Memory B cell (primary cell): ENCODE data around the gene ARL10.

Source experiments
- ATAC-seq: fragments of 150-1000 bp; cut with Tn5 transposase; 2 replicates; pipeline ENCODE4 v1.10.0; 2021; ENCODE audit warnings: low read depth, mild to moderate bottlenecking, moderate library complexity
- DNase-seq, 2 donors: peaks; one replicate each; pipeline ENCODE4 v3.0.0; 2022; ENCODE audit warnings: low spot score in 2 of 2
- H3K27ac Mint-ChIP-seq: one replicate; pipeline ENCODE4 v1.8.0; 2022; ENCODE audit warnings: mild to moderate bottlenecking, moderate library complexity, mixed read lengths
- H3K27me3 Mint-ChIP-seq: one replicate; pipeline ENCODE4 v1.8.0; 2022; ENCODE audit warnings: mixed read lengths
- H3K36me3 Mint-ChIP-seq: one replicate; pipeline ENCODE4 v1.8.0; 2022; ENCODE audit warnings: mild to moderate bottlenecking, mixed read lengths
- H3K4me1 Mint-ChIP-seq: one replicate; pipeline ENCODE4 v1.8.0; 2022; ENCODE audit warnings: mixed read lengths
- H3K4me3 Mint-ChIP-seq: one replicate; pipeline ENCODE4 v1.8.0; 2022; ENCODE audit warnings: mild to moderate bottlenecking, moderate library complexity, mixed read lengths
- H3K9me3 Mint-ChIP-seq: one replicate; pipeline ENCODE4 v1.8.0; 2022; ENCODE audit warnings: mixed read lengths

ARL10 gene

DNA sequence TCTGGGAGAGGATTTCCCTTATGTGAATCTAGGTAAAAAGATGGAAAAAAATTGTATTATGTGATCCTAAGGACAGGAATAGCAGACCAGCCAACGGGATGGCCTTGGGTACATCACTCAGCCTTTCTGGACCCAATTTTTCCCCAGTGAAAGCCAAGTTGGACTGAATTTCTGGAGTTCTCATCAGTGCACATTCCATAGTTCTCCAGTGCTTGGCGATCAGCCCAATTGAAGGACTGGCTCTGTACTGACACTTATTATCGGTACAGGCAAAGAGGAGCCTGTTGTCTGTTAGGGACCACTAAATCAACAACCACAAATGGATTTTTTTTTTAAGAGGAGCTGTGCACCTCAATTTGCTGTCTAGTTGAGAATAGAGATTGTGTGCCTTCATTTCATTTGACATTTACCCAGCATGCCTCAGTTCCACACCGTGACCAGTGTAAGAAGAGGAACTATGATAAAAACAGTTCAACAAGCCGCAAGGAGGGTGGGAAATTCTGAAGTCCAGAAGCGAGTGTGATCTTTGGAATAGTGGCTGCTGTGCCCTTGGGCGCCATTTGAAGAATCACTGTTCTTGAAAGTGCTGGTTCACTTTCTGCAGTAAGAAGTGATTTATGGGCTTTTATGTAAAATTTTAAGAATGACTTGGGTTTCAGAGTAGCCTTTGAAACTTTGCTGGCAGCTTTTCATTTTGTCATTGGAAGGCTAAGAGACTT lies 8.0 kb downstream of the ARL10 start:
- Mint-ChIP-seq H3K27ac (no peak overlapping the region), H3K27me3 (no peaks in the 10 kb centered on the region), H3K4me1 (peaks cover 4% of the 10 kb centered on the region), H3K9me3 (no peaks in the 10 kb centered on the region), H3K4me3 (no peak overlapping the region), H3K36me3 (peaks cover 3% of the 10 kb centered on the region)
- DNase-seq, result no peak
- peak; percentile 98 for ATAC-seq

DNA sequence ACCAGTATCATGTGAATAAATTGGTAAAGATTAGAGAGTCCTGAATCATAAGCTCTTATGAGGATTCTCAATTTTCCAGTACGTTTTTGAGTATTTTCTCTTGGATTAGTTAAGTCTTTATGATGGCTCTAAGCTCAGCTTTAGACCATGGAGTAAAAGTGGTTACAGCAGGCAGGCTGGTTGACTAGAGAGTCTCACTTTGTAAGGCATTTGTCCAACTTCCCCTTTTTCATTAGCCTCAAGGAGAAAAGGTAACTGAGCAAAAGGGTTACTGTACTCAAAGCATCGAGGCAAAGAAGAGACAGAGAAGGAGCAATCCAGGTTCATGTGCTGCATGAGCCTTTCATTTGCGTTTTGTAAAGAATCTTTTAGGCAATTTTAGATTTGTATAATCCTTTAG lies 14.6 kb downstream of the ARL10 start:
- Mint-ChIP-seq H3K4me1 (peaks cover 4% of the 10 kb centered on the region), H3K27ac (peak overlapping the region; percentile 74), H3K36me3 (peaks cover 6% of the 10 kb centered on the region), H3K4me3 (no peak overlapping the region), H3K9me3 (no peaks in the 10 kb centered on the region), H3K27me3 (no peaks in the 10 kb centered on the region)
- DNase-seq (no peak), ATAC-seq (peak; percentile 79)

DNA sequence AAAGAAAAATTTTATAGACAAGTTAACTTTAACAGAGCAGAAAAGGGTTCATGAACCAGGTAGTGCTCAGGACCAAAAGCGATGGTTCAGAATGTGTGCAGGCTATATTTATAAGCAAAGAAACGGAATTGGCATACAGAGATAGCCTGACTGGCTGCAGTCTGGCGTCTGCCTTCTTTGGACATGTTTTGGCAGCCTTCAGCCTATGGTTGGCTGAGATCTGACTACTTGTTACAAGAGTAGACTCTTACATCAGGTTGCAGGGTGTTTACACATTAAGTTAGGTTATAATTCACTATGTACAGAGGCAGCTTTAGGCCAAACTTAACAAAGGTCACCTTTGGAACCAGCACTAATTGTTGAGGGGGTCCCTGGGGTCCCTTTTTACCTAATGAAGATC lies 16.1 kb downstream of the ARL10 start:
- DNase-seq (no peak), ATAC-seq (no peak)
- Mint-ChIP-seq H3K27ac (no peak overlapping the region), H3K4me3 (no peak overlapping the region), H3K36me3 (peaks cover 10% of the 10 kb centered on the region), H3K4me1 (peaks cover 6% of the 10 kb centered on the region), H3K27me3 (no peaks in the 10 kb centered on the region), H3K9me3 (no peaks in the 10 kb centered on the region)

- Mint-ChIP-seq H3K27ac (no peak overlapping the region), H3K4me3 (no peak overlapping the region), H3K36me3 (peaks cover 10% of the 10 kb centered on the region), H3K4me1 (peaks cover 10% of the 10 kb centered on the region), H3K27me3 (no peaks in the 10 kb centered on the region), H3K9me3 (no peaks in the 10 kb centered on the region)
- no peak for DNase-seq
- ATAC-seq, result no peak
Measured at GRCh38 chr5:176381979-176382378, 16.7 kb downstream of the ARL10 start.

DNA sequence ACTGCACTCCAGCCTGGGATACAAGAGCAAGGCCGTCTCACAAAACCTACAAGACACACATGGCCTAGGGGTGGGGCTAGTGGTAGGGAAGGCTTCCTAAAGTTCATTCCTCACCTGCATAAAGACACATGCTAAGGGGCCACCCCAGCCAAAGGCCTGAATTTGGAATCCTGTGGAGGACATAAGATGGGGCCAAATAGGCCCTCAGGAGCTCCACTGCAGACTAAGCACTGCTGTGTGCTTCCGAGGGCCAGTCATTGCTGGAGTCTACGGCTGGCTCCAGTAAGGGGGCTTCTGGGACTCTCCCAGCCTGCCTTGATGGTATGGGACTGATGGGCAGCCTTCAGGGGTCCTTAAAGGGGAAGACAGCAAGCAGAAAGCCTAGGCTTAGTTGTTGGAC lies 17.4 kb downstream of the ARL10 start:
- peaks cover 14% of the 10 kb centered on the region for H3K4me1 Mint-ChIP-seq
- ATAC-seq (no peak), DNase-seq (no peak)
- H3K27ac Mint-ChIP-seq, result no peak overlapping the region
- H3K27me3 Mint-ChIP-seq, result no peaks in the 10 kb centered on the region
- no peaks in the 10 kb centered on the region for H3K9me3 Mint-ChIP-seq
- peaks cover 10% of the 10 kb centered on the region for H3K36me3 Mint-ChIP-seq
- no peak overlapping the region for H3K4me3 Mint-ChIP-seq

DNA sequence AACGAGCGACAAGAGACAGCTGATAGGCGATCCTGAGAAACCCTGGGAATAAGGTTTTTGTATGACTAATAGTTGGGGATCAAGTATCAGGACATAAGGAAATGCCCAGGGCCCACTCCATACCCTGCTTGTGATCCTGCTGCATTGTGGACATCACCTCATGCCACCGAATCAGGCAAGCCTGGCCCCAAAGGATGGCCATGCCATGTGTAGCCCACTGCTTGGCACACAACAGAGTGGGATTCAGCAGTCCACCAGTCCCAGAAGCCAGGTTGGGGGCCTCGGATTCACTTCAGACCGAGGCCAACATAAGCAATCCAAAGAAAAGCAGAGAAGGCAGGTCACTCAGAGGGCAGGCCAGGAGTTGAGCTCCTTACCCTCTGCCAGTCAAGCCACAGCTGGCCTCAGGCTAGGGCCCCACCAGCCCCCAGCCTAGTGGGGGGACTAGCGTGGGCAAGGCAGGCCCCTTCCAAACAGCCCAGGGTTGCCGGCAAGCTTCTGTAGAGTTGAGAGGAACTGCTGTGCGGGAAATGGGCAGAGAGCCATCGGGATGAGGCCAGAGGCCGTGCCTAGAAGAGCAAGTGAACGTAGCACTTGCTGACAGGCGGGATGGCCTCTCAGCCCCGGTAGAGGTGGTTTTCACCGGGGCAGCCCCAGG lies 18.1 kb downstream of the ARL10 start:
- Mint-ChIP-seq H3K4me3 (no peak overlapping the region), H3K36me3 (peaks cover 10% of the 10 kb centered on the region), H3K4me1 (peaks cover 17% of the 10 kb centered on the region), H3K27ac (no peak overlapping the region), H3K27me3 (no peaks in the 10 kb centered on the region), H3K9me3 (no peaks in the 10 kb centered on the region)
- ATAC-seq, result no peak
- no peak for DNase-seq

GRCh38 chr5:176383961-176384360 lies 18.7 kb downstream of the ARL10 start:
- Mint-ChIP-seq H3K9me3 (no peaks in the 10 kb centered on the region), H3K27ac (no peak overlapping the region), H3K27me3 (no peaks in the 10 kb centered on the region), H3K4me1 (peaks cover 17% of the 10 kb centered on the region), H3K4me3 (no peak overlapping the region), H3K36me3 (peaks cover 10% of the 10 kb centered on the region)
- ATAC-seq, result no peak
- DNase-seq, result no peak

DNA sequence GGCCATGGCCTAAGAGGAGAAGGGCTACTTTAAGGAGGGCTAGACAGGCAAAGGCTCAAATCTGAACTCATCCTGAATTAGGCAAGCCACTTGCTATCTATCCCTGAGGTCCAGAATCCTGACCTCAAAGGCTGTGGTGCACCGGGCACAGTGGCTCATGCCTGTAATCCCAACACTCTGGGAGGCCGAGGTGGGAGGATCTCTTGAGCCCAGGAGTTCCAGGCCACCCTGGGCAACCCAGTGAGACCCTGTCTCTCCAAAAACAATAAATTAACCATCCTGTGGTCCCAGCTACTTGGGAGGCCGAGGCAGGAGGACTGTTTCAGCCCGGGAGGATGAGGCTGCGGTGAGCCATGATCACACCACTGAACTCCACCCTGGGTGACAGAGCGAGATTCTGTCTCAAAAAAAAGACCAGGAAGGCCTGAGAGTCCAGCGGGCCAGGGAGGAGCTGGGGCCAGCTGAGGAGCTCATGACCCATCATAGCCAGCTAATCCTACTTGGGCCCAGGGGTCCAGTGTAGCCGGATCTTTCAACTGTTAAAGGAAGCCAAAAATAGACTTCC lies 19.2 kb downstream of the ARL10 start:
- ATAC-seq, result no peak
- Mint-ChIP-seq H3K4me1 (peaks cover 17% of the 10 kb centered on the region), H3K36me3 (peaks cover 10% of the 10 kb centered on the region), H3K27me3 (no peaks in the 10 kb centered on the region), H3K27ac (no peak overlapping the region), H3K9me3 (no peaks in the 10 kb centered on the region), H3K4me3 (no peak overlapping the region)
- DNase-seq, result no peak

DNA sequence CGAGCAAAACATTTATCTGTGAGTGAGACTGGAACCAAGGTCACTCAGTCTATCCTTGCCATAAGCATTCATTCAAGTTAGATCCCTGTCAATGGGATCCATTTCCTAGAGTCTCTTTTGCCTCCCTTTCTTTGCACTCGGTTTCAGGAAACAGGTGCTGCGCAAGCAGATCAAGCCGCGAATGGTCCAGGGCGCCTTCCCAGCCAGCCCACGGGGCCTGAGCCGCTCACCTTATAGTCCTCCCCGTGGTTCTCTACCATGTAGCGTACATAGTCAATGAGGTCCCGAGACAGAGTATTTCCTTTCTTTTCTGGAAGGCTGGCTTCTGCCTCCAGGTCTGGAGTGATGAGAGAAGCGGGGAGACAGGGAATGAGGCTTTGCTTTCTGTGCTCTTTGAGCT lies 19.7 kb downstream of the ARL10 start:
- H3K27ac Mint-ChIP-seq, result no peak overlapping the region
- H3K36me3 Mint-ChIP-seq, result peaks cover 10% of the 10 kb centered on the region
- H3K27me3 Mint-ChIP-seq, result no peaks in the 10 kb centered on the region
- DNase-seq, result no peak
- no peak for ATAC-seq
- H3K9me3 Mint-ChIP-seq, result no peaks in the 10 kb centered on the region
- H3K4me3 Mint-ChIP-seq, result no peak overlapping the region
- peaks cover 13% of the 10 kb centered on the region for H3K4me1 Mint-ChIP-seq

- DNase-seq, result no peak
- H3K27ac Mint-ChIP-seq, result peak overlapping the region; percentile 13
- peaks cover 13% of the 10 kb centered on the region for H3K4me1 Mint-ChIP-seq
- H3K9me3 Mint-ChIP-seq, result no peaks in the 10 kb centered on the region
- H3K36me3 Mint-ChIP-seq, result peaks cover 10% of the 10 kb centered on the region
- peak overlapping the region; percentile 6 for H3K4me3 Mint-ChIP-seq
- no peaks in the 10 kb centered on the region for H3K27me3 Mint-ChIP-seq
- no peak for ATAC-seq
Measured at GRCh38 chr5:176386491-176386890, 21.2 kb downstream of the ARL10 start.

GRCh38 chr5:176387384-176387925 lies 22.2 kb downstream of the ARL10 start:
- peaks cover 13% of the 10 kb centered on the region for H3K4me1 Mint-ChIP-seq
- peak overlapping the region; percentile 96 for H3K27ac Mint-ChIP-seq
- peaks cover 14% of the 10 kb centered on the region for H3K36me3 Mint-ChIP-seq
- no peak for ATAC-seq
- no peaks in the 10 kb centered on the region for H3K27me3 Mint-ChIP-seq
- peak overlapping the region; percentile 96 for H3K4me3 Mint-ChIP-seq
- no peak for DNase-seq
- H3K9me3 Mint-ChIP-seq, result no peaks in the 10 kb centered on the region

DNA sequence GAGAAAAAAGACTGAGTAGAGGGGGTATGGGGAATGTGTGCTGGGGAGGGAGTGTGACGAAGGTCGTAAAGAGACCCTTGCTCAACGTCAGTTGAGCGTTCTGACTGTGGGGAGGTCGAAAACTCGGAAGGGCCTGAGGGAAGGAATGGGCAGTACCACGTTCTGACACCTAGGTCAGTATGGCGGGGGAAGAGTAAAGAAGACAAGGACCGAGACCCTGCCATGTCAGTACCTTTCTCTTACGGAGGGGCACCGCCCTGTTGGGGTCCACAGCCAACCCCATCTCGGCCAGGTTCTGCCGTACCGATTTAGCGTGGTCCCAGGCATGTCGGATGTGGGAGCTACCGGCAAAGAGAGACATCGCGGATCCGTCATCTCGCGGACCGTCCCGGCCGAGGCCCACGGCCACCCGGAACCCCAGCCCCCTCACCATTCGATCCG lies 22.7 kb downstream of the ARL10 start:
- Mint-ChIP-seq H3K4me3 (peak overlapping the region; percentile 96), H3K27me3 (no peaks in the 10 kb centered on the region), H3K27ac (peak overlapping the region; percentile 96), H3K9me3 (no peaks in the 10 kb centered on the region), H3K4me1 (peaks cover 13% of the 10 kb centered on the region), H3K36me3 (peaks cover 13% of the 10 kb centered on the region)
- ATAC-seq (no peak), DNase-seq (no peak)

DNA sequence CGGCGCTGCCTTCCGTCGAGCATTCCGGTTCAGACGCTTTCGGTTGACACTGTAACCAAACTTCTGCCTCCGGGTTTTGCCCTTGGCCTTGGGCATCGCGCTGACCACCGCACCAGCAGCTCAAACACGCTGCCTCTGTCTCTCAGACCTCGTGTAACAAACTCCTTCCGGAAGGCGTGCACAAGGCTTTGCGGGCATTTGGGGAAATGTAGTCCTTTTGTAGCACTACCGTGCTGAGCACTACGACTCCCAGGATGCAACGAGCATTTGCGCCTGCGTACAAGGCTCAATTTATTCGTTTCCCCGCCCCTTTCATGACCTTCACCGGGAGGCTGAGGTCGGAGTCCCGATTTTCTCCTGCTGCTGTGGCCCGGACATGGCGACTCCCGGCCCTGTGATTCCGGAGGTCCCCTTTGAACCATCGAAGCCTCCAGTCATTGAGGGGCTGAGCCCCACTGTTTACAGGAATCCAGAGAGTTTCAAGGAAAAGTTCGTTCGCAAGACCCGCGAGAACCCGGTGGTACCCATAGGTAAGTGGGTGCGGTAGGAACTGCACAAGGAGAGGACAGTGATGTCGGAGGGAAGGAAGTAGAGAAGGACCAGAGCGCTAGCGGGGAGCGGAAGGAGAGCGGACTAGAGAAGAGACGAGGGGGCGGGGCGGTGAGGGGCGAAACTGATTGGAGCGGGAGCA lies 23.3 kb downstream of the ARL10 start, which contains the start of the genes HIGD2A and NOP16:
Gene HIGD2A, plus strand, starts transcription at position 308 of the 691 bp plus-strand sequence. Its CDS starts 69 bp downstream, at position 377.
Gene NOP16, minus strand, starts transcription at position 155 of the 691 bp plus-strand sequence. Its CDS starts 59 bp downstream, at position 96.
- Mint-ChIP-seq H3K36me3 (peaks cover 14% of the 10 kb centered on the region), H3K9me3 (no peaks in the 10 kb centered on the region), H3K27me3 (no peaks in the 10 kb centered on the region), H3K27ac (peak within 1 kb of the TSS; percentile 96), H3K4me3 (peak within 1 kb of the TSS; percentile 96), H3K4me1 (peaks cover 13% of the 10 kb centered on the region)
- DNase-seq (peak; percentile 94 to 97), ATAC-seq (peak; percentile 83)
